ENCODE measurements around the gene TRAK2. TPM values are rescaled to one million over a fixed set of nuclear protein-coding genes. Genes with fewer than 3 reads are reported as not detected.

The TRAK2 gene
- total RNA-seq, 3 donors from 2014 or later (not counting 1 experiment from before 2014, with no cell fraction given) = 19.2 to 29.4 (median 26.2) TPM

- Histone ChIP-seq H3K27ac (ENCODE audit: low read length) (no peak overlapping the region), H3K9me3 (ENCODE audit: control insufficient read depth, insufficient read depth, low read length) (no peaks in the 10 kb centered on the region), H3K27me3 (ENCODE audit: control insufficient read depth, insufficient read depth, low read length) (no peaks in the 10 kb centered on the region), H3K4me1 (ENCODE audit: control insufficient read depth, insufficient read depth, low read length) (peaks cover 3% of the 10 kb centered on the region), H3K4me3 (ENCODE audit: low read length) (no peak overlapping the region), H3K36me3 (ENCODE audit: control insufficient read depth, insufficient read depth, low read length) (no peaks in the 10 kb centered on the region)
- no peak for TF ChIP-seq CTCF (IDR thresholded peaks at IDR 0.05)
- peaks cover 23 to 32% of the 10 kb centered on the region in 2 donors for H3K4me1 Mint-ChIP-seq
- peak overlapping the region in 1 of 2 donors; percentile 21 for H3K27ac Mint-ChIP-seq
- DNase-seq (peak in 1 of 2 donors; percentile 30), ATAC-seq (no peak)
- 84% methylated on average over 3 of the region's 3 CpGs for WGBS (ENCODE audit: insufficient coverage)
- intact Hi-C loops (cut with micrococcal nuclease) = no loop called here
- no peak overlapping the region for H3K4me3 Mint-ChIP-seq
- H3K9me3 Mint-ChIP-seq = no peaks in the 10 kb centered on the region
- H3K27me3 Mint-ChIP-seq (ENCODE audit: low read depth in 2 of 2) = no peaks in the 10 kb centered on the region
- no peaks in the 10 kb centered on the region for H3K36me3 Mint-ChIP-seq
Measured at GRCh38 chr2:201419057-201419635, 32.1 kb downstream of the TRAK2 start.

GRCh38 chr2:201415149-201415548, 36.1 kb downstream of the TRAK2 start:
- H3K4me1 Mint-ChIP-seq = peaks cover 19 to 21% of the 10 kb centered on the region in 2 donors
- intact Hi-C loops (cut with micrococcal nuclease) = no loop called here
- Histone ChIP-seq H3K9me3 (ENCODE audit: control insufficient read depth, insufficient read depth, low read length) (no peaks in the 10 kb centered on the region), H3K36me3 (ENCODE audit: control insufficient read depth, insufficient read depth, low read length) (no peaks in the 10 kb centered on the region), H3K4me3 (ENCODE audit: low read length) (no peak overlapping the region), H3K27me3 (ENCODE audit: control insufficient read depth, insufficient read depth, low read length) (no peaks in the 10 kb centered on the region), H3K4me1 (ENCODE audit: control insufficient read depth, insufficient read depth, low read length) (peaks cover 8% of the 10 kb centered on the region), H3K27ac (ENCODE audit: low read length) (peak overlapping the region; percentile 54)
- H3K4me3 Mint-ChIP-seq = no peak overlapping the region
- no peaks in the 10 kb centered on the region for H3K27me3 Mint-ChIP-seq (ENCODE audit: low read depth in 2 of 2)
- DNase-seq (no peak), ATAC-seq (no peak)
- no peak for TF ChIP-seq CTCF (IDR thresholded peaks at IDR 0.05)
- WGBS (ENCODE audit: insufficient coverage) = no CpG with 5 or more reads among the region's 2 CpGs
- no peak overlapping the region for H3K27ac Mint-ChIP-seq
- H3K36me3 Mint-ChIP-seq = peaks cover 6% of the 10 kb centered on the region
- H3K9me3 Mint-ChIP-seq = no peaks in the 10 kb centered on the region

GRCh38 chr2:201414099-201415023, 36.9 kb downstream of the TRAK2 start:
- Mint-ChIP-seq H3K27me3 (ENCODE audit: low read depth in 2 of 2) (no peaks in the 10 kb centered on the region), H3K4me3 (no peak overlapping the region), H3K4me1 (peaks cover 17 to 19% of the 10 kb centered on the region in 2 donors), H3K36me3 (peaks cover 6% of the 10 kb centered on the region), H3K9me3 (no peaks in the 10 kb centered on the region), H3K27ac (no peak overlapping the region)
- intact Hi-C loops (cut with micrococcal nuclease) = no loop called here
- ATAC-seq (peak; percentile 78 to 88 (median 85)), DNase-seq (peak in 1 of 2 donors; percentile 44)
- no peaks in the 10 kb centered on the region for H3K9me3 ChIP-seq (ENCODE audit: control insufficient read depth, insufficient read depth, low read length)
- TF ChIP-seq CTCF (IDR thresholded peaks at IDR 0.05) = no peak
- peak overlapping the region; percentile 73 for H3K27ac ChIP-seq (ENCODE audit: low read length)
- peak overlapping the region; percentile 7 for H3K4me3 ChIP-seq (ENCODE audit: low read length)
- WGBS (ENCODE audit: insufficient coverage) = no CpG with 5 or more reads among the region's 3 CpGs
- no peaks in the 10 kb centered on the region for H3K27me3 ChIP-seq (ENCODE audit: control insufficient read depth, insufficient read depth, low read length)
- H3K36me3 ChIP-seq (ENCODE audit: control insufficient read depth, insufficient read depth, low read length) = no peaks in the 10 kb centered on the region
- peaks cover 8% of the 10 kb centered on the region for H3K4me1 ChIP-seq (ENCODE audit: control insufficient read depth, insufficient read depth, low read length)
